ENCODE data around the gene RNF20. TPM values are rescaled to one million over a fixed set of nuclear protein-coding genes. Genes with fewer than 3 reads are reported as not detected.

RNF20 gene
- total and polyA plus RNA-seq, 12 donors = 13.2 to 64.4 (median 54.6) TPM

GRCh38 chr9:101604296-101604695 is 70.6 kb downstream of the RNF20 start:
- no peak for ATAC-seq
- Histone ChIP-seq H3K4me3 (no peak overlapping the region), H3K4me1 (peaks cover 0 to 6% (median 0%) of the 10 kb centered on the region in 9 donors), H3K36me3 (no peaks in the 10 kb centered on the region), H3K27me3 (peaks cover 0 to 30% (median 11%) of the 10 kb centered on the region in 7 donors), H3K9me3 (no peaks in the 10 kb centered on the region), H3K27ac (no peak overlapping the region)
- TF ChIP-seq CTCF (IDR thresholded peaks at IDR 0.05) = no peak
- 65 to 68% methylated on average over 2 of the region's 2 CpGs for WGBS, 2 donors
- DNase-seq = no peak
- intact Hi-C loops (cut with DNase I) = loop anchor here in 6 of 10 donors (5.0 to 10.0 kb wide), 3 partner anchors 111 to 133 kb away; partner anchors contain the start of gene GRIN3A (in 2 of the 6)

- no peak for TF ChIP-seq CTCF (IDR thresholded peaks at IDR 0.05)
- DNase-seq = no peak
- Histone ChIP-seq H3K36me3 (no peaks in the 10 kb centered on the region), H3K27ac (no peak overlapping the region), H3K4me1 (peaks cover 0 to 6% (median 0%) of the 10 kb centered on the region in 9 donors), H3K9me3 (no peaks in the 10 kb centered on the region), H3K4me3 (no peak overlapping the region), H3K27me3 (peaks cover 0 to 29% (median 11%) of the 10 kb centered on the region in 7 donors)
- intact Hi-C loops (cut with DNase I) = loop anchor here in 1 of 10 donors (10.0 kb wide), 1 partner anchor 109 kb away; no protein-coding TSS in a partner anchor
- ATAC-seq = no peak
- WGBS, 2 donors = 88 to 91% methylated on average over 3 of the region's 3 CpGs
These were observed 71.9 kb downstream of the RNF20 start for GRCh38 chr9:101605547-101605946.

Other genes with a start within 250 kb of the RNF20 start
- gene BAAT, start 148.8 kb upstream of the RNF20 start, total RNA-seq = under 1 TPM in 5 of 10 donors, not detected in 5; 0.06 to 0.15 (median 0.07) TPM
- gene BAAT, start 148.8 kb upstream of the RNF20 start, polyA plus RNA-seq = under 1 TPM; 0.03 to 0.15 TPM
- 10 to 100 TPM; 12.2 to 20.6 (median 16.6) TPM for gene MRPL50, start 135.2 kb upstream of the RNF20 start, total RNA-seq
- gene MRPL50, start 135.2 kb upstream of the RNF20 start, polyA plus RNA-seq = 10 to 100 TPM in 1 of 2 donors, 1 to 10 TPM in 1; 9.0 to 10.5 TPM
- gene ZNF189, start 135.0 kb upstream of the RNF20 start, total RNA-seq = 10 to 100 TPM; 16.3 to 28.0 (median 20.5) TPM
- gene ZNF189, start 135.0 kb upstream of the RNF20 start, polyA plus RNA-seq = 10 to 100 TPM; 10.9 to 16.6 TPM
- gene ALDOB, start 98.1 kb upstream of the RNF20 start, total RNA-seq = 1 to 10 TPM in 1 of 10 donors, under 1 TPM in 7, not detected in 2; 0.19 to 1.4 (median 0.46) TPM
- under 1 TPM; 0.17 to 0.44 TPM for gene ALDOB, start 98.1 kb upstream of the RNF20 start, polyA plus RNA-seq
- gene PPP3R2, start 61.1 kb downstream of the RNF20 start, total RNA-seq = not detected
- gene PPP3R2, start 61.1 kb downstream of the RNF20 start, polyA plus RNA-seq = not detected
- gene GRIN3A, start 204.8 kb downstream of the RNF20 start, total RNA-seq = 1 to 10 TPM in 1 of 10 donors, under 1 TPM in 9; 0.07 to 1.4 (median 0.38) TPM
- gene GRIN3A, start 204.8 kb downstream of the RNF20 start, polyA plus RNA-seq = under 1 TPM; 0.06 to 0.29 TPM

All from heart right ventricle (tissue), 16 donors.